ENCODE results near the gene ZFP36L1. TPM values are rescaled to one million over a fixed set of nuclear protein-coding genes. Genes with fewer than 3 reads are reported as not detected.

The ZFP36L1 gene
- total RNA-seq, 5 donors from 2014 or later (not counting 1 experiment from before 2014, with no cell fraction given), result 123 to 253 (median 233) TPM

Other genes starting within 250 kb of the ZFP36L1 start
- gene ACTN1, start 186.2 kb upstream of the ZFP36L1 start, total RNA-seq, result 100 to 1,000 TPM in 4 of 5 donors, 10 to 100 TPM in 1; 84.8 to 219 (median 122) TPM